Colon (tissue), 2 donors: ENCODE results near the gene MRM2.

ENCODE experiments used
- FAIRE-seq: peaks from 2 replicates; lab custom pipeline; 2012; peaks lifted over from hg19 to GRCh38; lab: Jason Lieb, UNC
- donor health status: control.
- donor health status: control.

Gene MRM2

DNA sequence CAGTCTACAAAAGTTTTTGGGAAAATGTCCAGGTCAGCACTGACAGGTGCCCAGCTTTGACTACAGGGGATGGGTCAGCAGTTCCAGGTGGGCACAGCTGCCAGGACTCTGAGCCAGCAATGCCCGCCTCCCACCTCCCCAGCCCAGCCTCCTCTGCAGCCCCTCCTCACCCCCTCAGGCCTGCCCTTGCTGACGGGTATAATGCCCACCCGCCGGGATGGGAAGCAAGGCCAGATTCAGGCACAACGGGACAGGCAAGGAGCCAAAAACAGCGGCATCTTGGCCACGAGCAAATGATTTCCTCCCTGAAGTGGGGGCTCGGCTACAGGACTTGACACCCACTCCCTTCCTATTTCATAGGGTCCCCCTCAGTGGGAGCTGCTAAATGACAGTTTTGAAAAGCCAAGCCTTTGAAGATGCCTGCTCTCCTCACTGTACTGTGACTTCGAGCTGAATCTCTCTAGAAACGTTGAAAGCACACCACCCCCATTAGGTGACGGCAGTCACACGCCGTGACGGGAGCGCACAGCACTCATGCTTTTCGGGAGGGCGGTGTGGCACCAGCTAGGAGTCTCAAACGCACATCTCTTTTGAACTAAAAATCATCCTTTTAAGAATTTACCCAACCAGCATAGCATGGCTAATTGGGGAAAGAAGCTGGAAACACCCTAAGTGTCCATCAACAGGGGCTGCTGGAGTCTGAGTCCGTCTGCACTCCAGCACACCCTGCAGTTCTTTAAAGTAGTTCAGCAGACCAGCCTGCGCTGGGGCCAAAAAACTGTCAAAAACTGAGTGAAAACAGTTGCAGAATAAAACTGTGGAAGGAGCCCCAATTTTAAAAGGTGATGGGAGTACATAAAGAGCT lies 38.9 kb downstream of the MRM2 start:
- FAIRE-seq: no peak

DNA sequence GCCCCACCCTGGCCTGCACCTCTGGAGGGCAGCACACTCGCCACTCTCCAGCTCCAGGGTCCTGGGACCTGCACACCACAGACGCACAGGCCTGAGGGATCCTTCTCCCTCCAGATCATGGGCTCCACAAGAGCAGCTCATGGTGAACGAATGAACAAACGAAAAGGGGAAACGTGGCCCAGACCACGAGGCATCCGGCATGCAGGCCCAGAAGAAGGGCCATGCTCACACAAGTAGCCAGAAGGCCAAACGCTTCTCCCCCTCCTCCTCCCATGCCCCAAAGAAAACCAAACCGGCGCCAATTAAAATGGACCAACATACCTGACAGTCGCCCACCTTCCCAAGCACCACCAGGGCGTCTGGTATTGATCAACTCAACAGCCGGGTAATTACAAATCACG lies 39.6 kb downstream of the MRM2 start:
- FAIRE-seq: no peak

- FAIRE-seq: no peak
These were observed 40.2 kb downstream of the MRM2 start for GRCh38 chr7:2201686-2202360.

DNA sequence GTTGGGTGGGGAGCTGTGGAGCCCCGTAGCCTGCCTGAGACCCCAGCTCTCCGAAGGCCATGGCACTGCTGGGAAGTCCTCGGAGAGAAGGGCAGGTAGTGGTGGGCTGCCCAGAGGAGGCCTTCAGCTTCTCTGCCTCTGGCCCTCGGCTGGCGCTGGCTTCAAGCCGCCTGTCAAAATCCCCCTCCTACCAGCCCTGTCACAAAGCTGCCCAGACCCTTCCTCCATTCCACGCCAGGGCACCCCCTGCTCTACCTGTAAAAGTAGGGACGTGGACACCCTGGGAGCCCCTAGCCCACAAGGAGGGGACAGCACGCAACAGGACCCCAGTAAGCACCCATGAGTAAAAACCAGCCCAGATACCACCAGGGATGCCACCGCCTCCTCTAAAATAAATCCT lies 40.9 kb downstream of the MRM2 start:
- no peak for FAIRE-seq

GRCh38 chr7:2200584-2200980 lies 41.4 kb downstream of the MRM2 start:
- no peak for FAIRE-seq

DNA sequence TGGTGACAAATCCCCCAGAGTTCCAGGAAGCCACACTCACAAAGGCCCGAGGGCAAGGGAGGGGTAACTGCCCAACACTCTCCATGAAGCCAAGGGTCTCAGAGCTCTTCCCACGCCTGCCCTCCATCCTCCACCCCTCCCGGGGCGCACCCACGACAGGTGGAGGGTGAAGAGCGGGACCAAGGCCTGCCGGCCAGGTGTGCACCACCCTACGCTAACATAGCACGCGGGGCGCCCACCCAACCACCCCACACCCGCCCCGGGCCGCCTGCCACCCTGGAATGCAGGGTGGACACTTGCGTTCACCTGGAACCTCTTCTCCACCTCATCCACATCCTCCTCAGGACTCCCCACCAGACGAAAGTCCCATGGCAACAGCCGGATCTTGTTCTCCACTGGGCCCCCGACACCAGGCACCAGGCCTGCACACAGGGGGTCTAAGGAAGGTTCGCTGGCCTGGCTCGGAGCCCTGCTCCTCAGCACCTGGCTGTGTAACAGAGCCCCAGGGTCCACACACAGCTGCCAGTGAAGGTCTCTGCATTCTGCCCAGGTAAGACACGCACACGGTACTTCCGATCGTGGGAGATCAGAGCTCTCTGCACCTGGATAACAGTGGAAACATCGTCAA lies 41.9 kb downstream of the MRM2 start:
- no peak for FAIRE-seq

- no peak for FAIRE-seq
These were observed 42.5 kb downstream of the MRM2 start for GRCh38 chr7:2199528-2199927.

- no peak for FAIRE-seq
These were observed 43.2 kb downstream of the MRM2 start for GRCh38 chr7:2198760-2199159.

DNA sequence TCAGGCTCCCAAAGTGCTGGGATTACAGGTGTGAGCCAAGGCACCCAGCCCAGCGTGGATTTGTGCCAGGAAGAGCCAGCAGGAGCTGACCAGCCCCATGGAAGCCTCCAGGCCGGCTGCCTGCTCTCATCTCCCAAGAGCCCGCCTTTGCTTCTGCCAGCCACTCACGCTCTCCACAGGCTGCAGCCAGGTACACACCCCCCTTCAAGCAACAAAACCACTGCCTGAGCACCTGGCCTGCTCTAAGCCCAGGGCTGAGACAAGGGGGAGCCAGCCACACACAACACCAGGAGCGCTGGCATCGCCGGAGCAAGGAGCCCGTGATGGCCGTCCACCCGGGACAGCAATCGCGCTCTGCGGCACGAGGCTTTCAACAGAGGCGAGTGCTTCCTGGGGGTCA lies 43.8 kb downstream of the MRM2 start:
- FAIRE-seq: no peak

DNA sequence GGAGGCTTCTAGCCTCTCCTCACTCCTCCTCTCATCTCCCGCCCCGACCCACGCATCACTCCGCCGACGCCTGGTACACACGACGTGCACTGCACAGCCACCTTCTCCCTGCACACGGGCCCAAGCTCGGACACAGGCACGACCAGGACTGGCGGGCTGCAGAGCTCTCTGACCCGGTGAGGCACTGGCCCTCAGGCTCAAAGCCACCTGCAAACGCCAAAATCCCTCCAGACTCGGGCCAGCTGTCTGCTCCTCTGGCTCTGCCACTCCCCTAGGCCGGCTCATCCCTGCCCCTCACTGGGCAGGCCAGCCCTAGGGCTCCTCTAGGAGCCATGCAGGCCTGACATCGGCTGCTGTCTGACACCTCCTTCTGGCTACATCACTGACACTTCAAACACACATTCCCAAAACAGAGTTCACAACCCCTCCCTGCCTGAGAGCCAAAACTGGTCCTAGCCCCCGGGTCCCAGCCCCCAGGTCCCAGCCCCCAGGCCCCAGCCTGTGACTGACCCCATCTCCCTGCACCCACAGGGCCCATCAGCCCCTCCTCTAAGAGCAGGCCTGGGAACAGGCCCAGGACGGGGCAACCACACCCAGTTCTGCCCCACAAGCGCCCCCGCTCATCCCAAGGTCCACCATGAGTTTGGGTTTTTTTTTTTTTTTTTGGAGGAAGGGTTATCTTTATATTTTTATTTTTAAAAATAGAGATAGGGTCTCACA lies 44.4 kb downstream of the MRM2 start:
- FAIRE-seq: no peak

- no peak for FAIRE-seq
These were observed 45.3 kb downstream of the MRM2 start for GRCh38 chr7:2196381-2197378.

DNA sequence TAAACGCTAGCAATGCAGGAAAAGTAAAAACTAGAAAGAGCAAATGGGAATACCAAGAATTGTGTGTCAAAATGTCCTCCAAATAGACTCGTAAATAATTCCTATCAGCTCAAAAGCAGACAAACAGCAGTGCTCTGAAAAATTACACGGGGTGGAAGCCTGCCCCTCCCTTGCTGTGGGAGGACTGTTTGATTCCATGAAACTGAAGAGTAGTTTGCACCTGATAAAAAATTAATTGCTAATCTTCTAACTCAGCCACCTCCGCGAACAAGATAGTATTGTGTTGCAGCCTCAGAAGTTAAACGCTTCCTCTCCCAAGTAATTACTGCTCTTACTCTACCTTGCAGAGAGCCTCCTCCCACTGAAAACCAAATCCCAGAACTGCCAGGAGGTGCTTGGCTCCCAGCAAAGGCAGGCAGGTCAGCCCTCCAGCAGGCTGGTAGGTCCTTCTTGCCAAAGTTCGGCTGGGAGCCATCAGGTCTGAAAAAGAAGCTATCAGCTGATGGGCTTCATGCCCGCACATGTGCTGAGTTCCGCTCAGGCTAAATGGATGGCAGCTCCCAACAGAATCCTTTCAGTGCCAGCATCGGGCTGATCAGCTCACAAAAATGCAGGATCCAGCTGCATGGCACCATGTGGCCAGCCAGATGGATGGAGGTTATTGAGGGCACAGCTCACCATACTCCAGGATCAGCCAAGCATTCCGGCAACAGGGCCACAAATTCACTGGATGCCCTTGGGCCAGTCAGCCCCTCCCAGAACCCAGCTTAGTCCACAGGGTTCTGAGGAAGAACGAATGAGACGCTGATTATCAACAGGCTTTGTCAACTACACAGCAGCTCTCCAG lies 46.4 kb downstream of the MRM2 start:
- no peak for FAIRE-seq

DNA sequence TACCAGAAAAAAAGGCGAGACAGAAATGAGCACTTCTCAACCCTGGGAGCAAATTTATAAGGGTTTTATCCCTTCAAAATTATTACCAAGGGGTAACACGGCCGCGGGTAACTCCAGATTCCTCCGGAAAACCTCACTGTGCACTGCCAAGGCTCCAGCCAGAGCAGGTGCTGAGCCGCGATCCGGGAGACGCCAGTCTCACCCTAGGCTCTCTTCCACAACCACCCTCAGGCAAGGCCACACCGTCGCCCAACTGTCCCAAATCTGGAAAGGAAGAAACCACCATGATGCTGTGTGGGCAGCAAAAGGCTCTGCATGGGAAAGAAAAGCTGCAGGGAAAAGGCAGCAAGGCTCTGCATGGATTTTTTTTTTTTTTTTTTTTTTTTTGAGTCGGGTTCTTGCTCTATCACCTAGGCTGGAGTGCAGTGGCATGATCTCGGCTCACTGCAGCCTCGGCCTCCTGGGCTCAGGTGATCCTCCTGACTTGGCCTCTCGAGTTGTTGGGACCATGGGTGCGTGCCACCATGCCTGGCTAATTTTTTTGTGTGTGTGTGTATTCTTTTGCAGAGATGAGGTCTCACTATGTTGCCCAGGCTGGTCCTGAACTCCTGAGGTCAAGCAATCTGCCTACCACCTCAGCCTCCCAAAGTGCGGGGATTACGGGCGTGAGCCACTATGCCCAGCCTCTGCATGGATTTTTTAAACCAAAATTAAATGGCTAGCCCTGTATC lies 48.3 kb downstream of the MRM2 start:
- no peak for FAIRE-seq

DNA sequence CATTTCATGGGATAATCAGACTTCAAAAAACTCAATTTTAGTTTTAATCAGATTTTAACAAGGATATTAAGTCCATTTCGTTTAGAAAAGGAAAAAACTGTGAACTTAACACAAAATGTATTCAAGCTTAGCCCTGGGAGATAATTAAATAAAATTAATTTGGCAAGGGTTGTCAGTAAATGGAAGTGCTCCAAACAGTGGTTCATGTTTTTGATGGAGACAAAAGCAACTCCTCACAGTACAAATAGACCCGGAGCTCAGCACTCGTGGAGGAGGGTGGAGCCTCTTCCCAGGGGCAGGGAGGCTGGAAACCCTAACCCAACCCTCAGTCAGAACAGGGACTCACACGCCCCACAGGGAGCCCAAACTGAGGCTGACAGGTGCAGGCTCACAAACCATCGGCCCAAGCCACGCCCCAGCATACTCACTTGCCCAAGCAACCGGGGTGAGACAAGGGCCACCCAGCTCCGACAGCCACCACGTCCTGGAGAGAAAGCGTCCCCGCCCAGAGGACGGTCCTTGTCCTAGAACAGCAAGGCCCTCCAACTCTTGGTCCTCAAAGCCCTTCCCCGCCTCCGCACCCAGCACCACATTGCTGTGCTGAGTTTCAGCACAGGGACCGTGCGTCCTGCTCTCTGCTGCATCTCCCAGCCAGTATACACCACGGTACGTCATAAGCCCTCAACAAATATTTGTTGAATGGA lies 49.0 kb downstream of the MRM2 start:
- FAIRE-seq: no peak

GRCh38 chr7:2191016-2191415 lies 51.0 kb downstream of the MRM2 start:
- FAIRE-seq: no peak

DNA sequence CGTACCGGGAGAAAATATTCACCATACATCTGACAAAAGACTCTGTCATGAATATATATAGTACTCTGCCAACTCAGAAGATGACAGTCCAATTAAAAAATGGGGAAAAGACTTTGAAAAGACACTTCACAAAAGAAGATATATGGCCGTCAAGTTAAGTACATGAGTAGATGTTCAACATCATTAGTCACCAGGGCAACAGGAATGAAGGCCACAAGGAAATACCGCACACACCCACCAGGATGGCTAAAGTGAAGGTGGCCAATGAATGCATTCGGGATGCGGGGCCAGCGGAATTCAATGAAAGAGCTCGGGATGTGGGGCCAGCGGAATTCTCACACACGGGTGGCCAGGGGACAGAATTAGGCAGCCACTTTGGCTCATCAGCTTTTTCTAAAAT lies 51.5 kb downstream of the MRM2 start:
- FAIRE-seq: no peak

DNA sequence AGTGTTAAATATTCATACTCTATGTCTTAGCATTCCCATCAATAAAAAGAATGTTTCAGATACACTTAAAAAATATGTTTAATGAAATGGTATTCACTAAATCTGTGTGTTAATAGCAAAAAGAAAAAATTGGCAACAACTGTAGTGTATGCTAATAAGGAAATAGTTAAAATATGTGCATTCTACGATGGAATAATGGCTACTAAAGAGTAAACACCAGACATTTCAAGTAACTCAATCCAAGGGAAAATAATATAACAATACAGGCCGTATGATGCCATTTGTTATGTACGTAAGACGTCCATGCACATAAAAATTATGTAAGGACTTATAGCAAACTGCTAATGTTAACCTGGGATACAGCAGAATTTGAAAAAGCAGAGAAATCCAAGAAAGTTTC lies 55.8 kb downstream of the MRM2 start:
- no peak for FAIRE-seq

DNA sequence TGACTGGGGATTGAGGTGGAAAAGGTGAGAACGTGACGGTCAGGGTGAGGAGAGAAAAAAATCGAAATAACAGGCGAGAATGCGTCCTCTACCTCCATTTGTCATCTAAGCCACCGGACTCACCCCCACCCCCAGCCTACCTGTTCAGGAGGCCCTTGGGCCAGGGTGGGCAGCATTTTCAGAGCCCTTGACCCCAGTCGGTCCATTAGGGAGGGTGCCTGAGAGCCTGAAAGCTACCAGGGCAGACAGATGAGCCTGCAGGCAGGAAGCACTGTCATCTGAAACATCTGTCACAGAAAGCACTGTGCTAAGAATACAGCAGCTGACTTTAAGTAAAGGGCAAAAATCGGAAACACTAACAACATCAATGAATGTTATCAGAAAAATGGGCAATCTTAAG lies 56.3 kb downstream of the MRM2 start:
- no peak for FAIRE-seq
